ENCODE results near the gene PPIL6.

GRCh38 chr6:109345986-109346385 lies 94.4 kb downstream of the PPIL6 start:
- TF ChIP-seq CTCF (IDR thresholded peaks at IDR 0.05) = no peak
- TF ChIP-seq EZH2 (IDR thresholded peaks at IDR 0.05; ENCODE audit: borderline replicate concordance, insufficient read depth, low read depth, low read length, poor library complexity, severe bottlenecking) = no peak
